ENCODE data around the gene KCNK3. TPM values are rescaled to one million over a fixed set of nuclear protein-coding genes. Genes with fewer than 3 reads are reported as not detected.
"Not testable (repeated sequence)": the region's sequence is repeated elsewhere in the genome, so short reads cannot be mapped to it uniquely, and the experiment has no call there.

Gene KCNK3
- polyA plus RNA-seq (ENCODE audit: insufficient read length): 1.1 TPM
- long read RNA-seq, donor 1, full-length matches to known transcripts: 2 of 2 reads
- long read RNA-seq, donor 1, partial matches to known transcripts: 0 of 2 reads
- long read RNA-seq, donor 1, other reads (novel, unspliced or antisense): 0 of 2 reads
- long read RNA-seq, donor 2, full-length matches to known transcripts: 2 of 2 reads
- long read RNA-seq, donor 2, partial matches to known transcripts: 0 of 2 reads
- long read RNA-seq, donor 2, other reads (novel, unspliced or antisense): 0 of 2 reads
- long read RNA-seq, donor 3, full-length matches to known transcripts: 1 of 1 reads
- long read RNA-seq, donor 3, partial matches to known transcripts: 0 of 1 reads
- long read RNA-seq, donor 3, other reads (novel, unspliced or antisense): 0 of 1 reads
- long read RNA-seq, donor 4: 0 reads
- long read RNA-seq, donor 5, full-length matches to known transcripts: 2 of 2 reads
- long read RNA-seq, donor 5, partial matches to known transcripts: 0 of 2 reads
- long read RNA-seq, donor 5, other reads (novel, unspliced or antisense): 0 of 2 reads
- long read RNA-seq, donor 6, full-length matches to known transcripts: 1 of 1 reads
- long read RNA-seq, donor 6, partial matches to known transcripts: 0 of 1 reads
- long read RNA-seq, donor 6, other reads (novel, unspliced or antisense): 0 of 1 reads
- long read RNA-seq, donor 7, full-length matches to known transcripts: 3 of 3 reads
- long read RNA-seq, donor 7, partial matches to known transcripts: 0 of 3 reads
- long read RNA-seq, donor 7, other reads (novel, unspliced or antisense): 0 of 3 reads
- long read RNA-seq, donor 8: 0 reads

GRCh38 chr2:26692279-26692896, at the start of gene KCNK3:
KCNK3 (plus strand) TSS chr2:26692722; CDS start chr2:26692876, 154 bp downstream.
- peak; percentile 61 for DNase-seq

DNA sequence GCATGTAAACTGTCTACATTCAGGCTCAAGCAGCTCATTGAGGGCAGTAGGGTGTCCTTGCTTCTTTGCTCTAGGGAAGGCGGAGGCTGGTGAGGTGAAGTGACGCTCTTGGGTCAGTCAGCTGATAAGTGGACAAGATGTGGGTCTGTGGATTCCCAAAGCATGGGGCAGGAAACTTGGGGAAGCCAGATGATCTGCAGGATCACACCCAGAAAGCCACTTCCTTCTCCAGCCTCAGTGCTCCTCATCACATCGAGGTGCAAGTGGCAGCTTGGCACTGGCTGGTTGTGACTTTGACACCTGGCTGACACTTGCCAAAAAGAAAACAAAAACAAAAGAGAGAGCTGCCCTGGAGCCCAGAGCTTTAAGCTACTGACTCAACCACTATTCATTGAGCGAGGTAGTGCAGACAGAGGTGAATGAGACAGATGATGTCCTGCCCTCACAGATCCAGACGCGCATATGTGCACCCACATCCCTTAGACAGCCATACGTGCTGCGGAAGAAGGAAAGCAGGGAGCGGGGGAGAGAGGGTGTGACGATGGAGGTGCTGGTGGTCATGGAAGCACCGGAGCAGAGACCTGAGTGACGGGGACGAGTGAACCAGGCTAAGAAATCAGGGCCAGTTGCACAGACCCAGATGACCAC, 48.2 kb upstream of the KCNK3 start:
- no peak for DNase-seq

DNA sequence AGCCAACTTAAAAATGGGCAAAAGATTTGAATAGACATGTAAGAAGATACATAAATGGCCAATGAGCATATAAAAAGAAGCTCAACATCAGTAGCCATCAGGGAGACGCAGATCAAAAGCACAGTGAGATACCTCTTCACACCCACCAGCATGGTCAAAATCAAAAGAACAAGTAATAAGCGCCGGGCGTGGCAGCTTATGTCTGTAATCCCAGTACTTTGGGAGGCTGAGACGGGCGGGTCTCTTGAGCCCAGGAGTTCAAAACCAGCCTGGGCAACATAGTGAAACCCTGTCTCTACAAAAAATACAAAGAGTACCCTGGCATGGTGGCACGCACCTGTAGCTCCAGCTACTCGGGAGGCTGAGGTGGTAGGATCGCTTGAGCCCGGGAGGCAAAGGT, 46.8 kb upstream of the KCNK3 start:
- no peak for DNase-seq

GRCh38 chr2:26646986-26647672, 45.4 kb upstream of the KCNK3 start:
- DNase-seq: no peak

- no peak for DNase-seq
Observed at GRCh38 chr2:26647981-26648380, 44.5 kb upstream of the KCNK3 start.

DNA sequence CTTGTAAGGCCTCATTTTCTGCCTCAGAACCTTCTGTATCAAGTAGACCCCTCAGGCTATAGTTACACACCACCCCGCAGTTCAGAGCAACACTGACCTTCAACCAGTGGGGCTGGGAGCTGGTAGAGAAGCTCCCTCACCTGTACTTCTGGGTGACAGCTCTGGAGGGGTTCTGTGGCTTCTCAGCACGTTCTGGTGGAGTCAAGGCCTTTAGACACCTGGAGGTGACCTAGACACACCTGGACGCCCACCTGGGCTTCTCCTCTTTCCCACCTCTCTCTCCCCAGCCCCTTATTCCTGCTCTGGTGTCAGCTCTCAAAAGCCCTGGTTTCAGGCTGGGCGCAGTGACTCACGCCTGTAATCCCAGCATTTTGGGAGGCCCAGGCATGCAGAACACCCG, 44.0 kb upstream of the KCNK3 start:
- DNase-seq: no peak

DNA sequence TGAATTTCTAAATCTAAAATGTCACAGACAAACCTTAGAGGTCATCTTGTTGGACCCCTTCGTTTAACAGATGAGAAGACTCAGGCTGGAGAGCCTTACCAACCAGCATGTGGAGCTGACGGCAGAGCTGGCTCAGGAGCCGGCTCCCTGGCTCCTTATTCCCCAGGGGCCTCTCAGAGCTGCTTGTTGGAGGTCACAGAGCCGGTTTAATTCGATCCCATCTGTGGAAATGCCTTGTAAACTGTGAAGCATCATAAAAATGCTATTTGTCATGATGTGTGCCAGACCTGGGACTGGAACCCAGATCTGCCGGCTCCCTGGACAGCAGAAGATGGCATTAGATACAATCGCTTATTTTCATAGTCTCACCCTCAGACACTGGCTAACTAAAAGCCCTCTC, 43.2 kb upstream of the KCNK3 start:
- DNase-seq: no peak

DNA sequence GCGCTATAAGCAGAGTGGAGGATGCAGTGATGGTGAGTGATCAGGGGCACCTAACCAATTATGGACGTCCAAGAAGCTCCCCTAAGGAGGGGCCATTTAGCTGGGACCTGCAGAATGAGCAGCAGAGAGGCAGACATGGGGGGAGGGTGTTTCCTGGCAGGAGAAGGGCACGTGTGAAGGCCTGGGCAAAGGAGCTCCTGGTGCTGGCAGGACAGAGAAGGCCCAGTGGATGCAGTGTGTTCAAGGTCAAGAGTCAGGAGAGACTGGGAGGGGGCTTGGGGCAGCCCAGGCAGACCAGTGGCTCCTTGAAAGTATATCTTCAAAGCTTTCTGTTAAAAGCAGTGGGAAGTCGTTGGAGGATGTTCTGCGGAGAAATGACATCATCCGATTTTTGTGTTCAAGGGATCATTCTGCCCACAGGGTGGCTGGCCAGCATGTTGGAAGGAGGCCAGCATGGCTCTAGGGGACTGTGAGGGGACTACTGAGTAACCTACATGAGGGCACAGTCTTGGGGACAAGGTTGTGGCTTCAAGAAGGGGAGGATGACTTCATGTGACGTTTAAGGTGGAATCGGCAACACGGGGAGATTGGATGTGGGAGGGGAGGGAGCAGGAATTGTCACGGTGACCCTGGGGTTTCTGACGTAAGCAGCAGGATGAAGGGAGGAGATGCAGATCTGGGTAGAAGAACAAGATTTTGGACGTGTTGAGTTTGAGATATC, 42.4 kb upstream of the KCNK3 start:
- no peak for DNase-seq

DNA sequence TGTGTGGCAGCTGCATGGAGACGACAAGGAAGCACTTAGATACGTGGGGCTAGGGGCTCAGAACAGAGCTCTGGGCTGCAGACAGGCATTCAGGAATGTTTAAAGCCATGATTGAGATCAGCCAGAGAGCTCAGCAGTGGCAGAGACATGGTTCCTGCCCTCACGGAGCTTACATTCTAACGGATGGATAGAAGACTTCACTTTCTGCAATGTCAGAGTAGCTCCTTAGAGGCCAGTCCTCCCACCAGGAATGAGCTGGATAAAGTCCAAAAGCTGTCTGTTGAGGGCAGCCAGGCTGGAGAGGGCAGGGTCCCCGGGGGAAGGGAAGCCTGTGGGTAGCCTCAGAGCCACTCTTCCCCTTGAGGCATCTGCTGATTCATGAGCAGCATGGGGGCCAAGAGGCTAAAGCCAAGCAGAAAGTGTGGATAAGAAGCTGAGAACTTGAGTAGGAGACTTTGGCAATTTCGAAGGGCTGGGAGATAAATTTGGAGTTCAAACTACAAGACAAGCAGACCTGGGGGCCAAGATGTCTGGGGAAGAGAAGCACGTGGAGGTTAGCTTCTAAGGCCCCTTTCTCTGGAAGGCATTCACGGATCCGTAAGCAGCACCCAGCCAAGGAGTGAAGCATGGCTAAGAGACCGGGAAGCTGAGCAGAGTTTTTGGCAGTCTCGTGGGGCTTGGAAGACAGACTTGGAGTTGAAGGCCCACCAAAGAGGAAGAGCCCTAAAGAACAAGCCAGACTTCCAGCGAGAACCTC, 41.6 kb upstream of the KCNK3 start:
- no peak for DNase-seq

DNA sequence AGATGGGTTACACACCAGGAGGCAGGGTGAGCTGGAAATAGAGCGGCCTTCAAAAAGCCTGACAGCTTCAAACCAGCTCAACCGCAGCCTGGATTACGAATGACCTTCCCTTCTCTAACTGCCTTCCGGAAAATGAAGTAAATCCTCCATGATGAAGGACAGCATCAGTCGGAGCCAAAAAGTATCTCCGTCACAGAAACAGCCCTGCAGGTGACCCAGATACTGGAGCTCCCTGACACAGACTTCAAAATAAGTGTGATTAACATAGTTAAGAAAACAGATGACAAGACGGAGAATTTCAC, 41.1 kb upstream of the KCNK3 start:
- DNase-seq: no peak

GRCh38 chr2:26651799-26652198, 40.7 kb upstream of the KCNK3 start:
- no peak for DNase-seq

GRCh38 chr2:26652361-26653041, 40.0 kb upstream of the KCNK3 start:
- peak; percentile 49 for DNase-seq

DNA sequence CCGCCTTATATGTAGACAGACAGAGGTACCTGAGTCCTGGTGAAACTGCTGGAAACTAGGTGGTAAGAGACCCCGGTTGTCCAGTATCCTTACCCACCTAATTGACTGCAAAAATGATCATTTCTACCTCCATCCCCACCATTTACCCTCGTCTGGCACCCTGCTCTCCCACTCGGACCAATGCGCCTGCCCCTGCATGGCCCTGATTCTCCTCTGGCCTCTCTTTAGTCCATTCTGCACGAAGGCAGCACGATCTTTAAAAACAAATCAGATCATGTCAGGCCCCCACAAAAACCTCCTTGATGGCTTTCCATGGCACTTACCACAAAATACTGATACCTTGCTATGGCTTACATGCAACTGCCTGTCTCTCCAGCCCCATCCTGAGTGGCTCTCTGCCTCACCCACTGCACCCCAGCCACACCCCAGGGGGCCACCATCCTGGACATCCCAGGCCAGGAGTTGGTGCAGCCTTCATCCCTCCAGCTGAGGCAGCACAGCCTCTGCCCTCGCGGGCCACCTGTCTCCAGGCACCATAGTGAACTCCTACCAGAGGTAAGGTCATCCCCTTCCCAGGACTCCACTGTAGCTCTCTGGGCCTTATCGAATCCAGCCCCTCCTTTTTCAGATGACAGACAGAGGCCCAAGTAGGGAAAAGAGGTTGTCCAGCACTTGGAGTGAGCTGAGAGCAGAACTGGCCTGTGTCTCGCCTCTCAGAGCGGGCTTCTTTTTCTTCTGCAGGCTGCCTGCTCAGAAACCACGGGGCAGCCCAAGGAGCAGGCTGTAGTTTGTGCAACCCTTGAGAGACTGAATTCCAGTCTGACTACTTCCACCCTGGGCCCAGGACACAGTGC, 39.1 kb upstream of the KCNK3 start:
- DNase-seq: no peak

- DNase-seq: no peak
Observed at GRCh38 chr2:26654061-26654340, 38.5 kb upstream of the KCNK3 start.

DNA sequence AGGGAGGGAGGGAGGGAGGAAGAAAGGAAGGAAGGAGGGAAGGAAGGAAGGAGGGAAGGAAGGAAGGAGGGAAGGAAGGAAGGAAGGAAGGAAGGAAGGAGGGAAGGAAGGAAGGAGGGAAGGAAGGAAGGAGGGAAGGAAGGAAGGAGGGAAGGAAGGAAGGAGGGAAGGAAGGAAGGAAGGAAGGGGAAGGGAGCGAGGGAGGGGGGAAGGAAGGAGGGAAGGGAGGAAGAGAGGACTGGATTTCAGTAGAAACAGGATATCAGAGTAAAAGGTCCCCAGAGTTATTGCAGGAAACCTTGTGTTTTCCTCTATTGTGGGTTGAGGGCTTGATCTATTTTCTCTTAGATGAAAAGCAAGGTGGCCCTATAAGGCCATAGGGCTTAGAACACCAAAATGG, 37.4 kb upstream of the KCNK3 start:
- DNase-seq: not testable (repeated sequence)

GRCh38 chr2:26655611-26656195, 36.8 kb upstream of the KCNK3 start:
- DNase-seq: no peak

DNA sequence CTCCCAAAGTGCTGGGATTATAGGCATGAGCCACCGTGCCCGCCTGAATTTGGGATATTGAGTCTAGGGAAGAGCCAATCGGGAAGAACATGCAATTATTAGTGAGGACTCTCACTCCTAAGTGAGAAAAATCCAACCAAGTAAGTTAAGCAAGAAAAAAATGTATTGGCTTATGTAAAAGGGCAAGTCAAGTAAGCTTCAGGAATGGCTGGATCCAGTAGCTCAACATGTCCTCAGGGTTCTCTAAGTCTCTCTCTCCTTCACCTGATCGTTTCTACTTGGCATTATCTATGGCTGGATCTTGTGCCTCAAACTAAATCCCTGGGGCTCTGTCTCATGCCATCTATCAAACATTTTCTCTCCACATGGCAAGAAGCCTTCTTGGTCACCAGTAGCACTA, 35.3 kb upstream of the KCNK3 start:
- DNase-seq: no peak

DNA sequence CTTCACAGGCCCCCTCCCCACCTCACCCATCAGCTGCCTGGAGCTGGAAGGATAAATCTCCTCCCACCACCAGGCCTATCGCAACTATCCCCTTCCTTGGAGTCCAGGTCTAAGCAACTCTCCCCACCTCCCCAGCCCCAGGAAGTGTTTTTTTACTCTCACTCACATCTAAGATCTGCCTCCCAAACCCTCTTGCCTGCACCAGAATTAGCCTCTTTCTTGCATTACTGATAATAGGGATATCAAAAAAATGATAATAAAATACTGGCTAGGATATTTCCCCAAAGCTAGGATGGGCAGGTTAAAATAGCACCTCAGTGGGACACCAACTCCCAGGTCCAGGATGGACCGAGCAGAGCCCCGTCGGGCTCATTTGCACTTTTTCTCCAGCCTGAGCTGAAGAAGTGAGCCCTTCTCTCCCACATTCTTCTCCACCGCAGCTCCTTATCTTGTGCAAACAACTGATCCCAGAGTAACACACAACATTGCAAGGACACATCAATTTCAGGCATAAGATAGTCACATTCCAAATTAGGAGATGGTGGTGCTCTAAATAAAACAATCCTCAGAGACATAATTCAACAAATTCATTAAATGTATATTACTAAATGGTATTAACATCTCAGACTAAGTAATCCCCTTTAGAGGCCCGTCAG, 33.7 kb upstream of the KCNK3 start:
- DNase-seq: no peak
